Measurements from ENCODE around the gene MAGI1.

MAGI1 gene

GRCh38 chr3:65843732-65844131 is 195.0 kb downstream of the MAGI1 start:
- DNase-seq = no peak

- no peak for DNase-seq
Observed at GRCh38 chr3:65837604-65838003, 201.1 kb downstream of the MAGI1 start.

GRCh38 chr3:65836047-65836446 is 202.7 kb downstream of the MAGI1 start:
- DNase-seq = no peak

- DNase-seq = no peak
Observed at GRCh38 chr3:65833761-65834505, 204.8 kb downstream of the MAGI1 start.

GRCh38 chr3:65831733-65832425 is 206.8 kb downstream of the MAGI1 start:
- DNase-seq = peak in 1 of 56 donors; percentile 3

- peak in 3 of 56 donors; percentile 2 to 36 (median 7) for DNase-seq
Observed at GRCh38 chr3:65830948-65831732, 207.6 kb downstream of the MAGI1 start.

GRCh38 chr3:65829228-65829627 is 209.5 kb downstream of the MAGI1 start:
- DNase-seq = no peak

- DNase-seq = peak in 2 of 56 donors; percentile 0 to 2
Observed at GRCh38 chr3:65828706-65829105, 210.0 kb downstream of the MAGI1 start.

GRCh38 chr3:65827076-65827475 is 211.6 kb downstream of the MAGI1 start:
- no peak for DNase-seq

GRCh38 chr3:65824166-65824565 is 214.6 kb downstream of the MAGI1 start:
- DNase-seq = no peak

- DNase-seq = no peak
Observed at GRCh38 chr3:65820600-65820999, 218.1 kb downstream of the MAGI1 start.

- no peak for DNase-seq
Observed at GRCh38 chr3:65819896-65820295, 218.8 kb downstream of the MAGI1 start.

- no peak for DNase-seq
Observed at GRCh38 chr3:65817553-65818126, 221.1 kb downstream of the MAGI1 start.

- no peak for DNase-seq
Observed at GRCh38 chr3:65816208-65816607, 222.5 kb downstream of the MAGI1 start.

- DNase-seq = no peak
Observed at GRCh38 chr3:65814845-65815578, 223.7 kb downstream of the MAGI1 start.

GRCh38 chr3:65811892-65812291 is 226.8 kb downstream of the MAGI1 start:
- no peak for DNase-seq

GRCh38 chr3:65811086-65811761 is 227.5 kb downstream of the MAGI1 start:
- peak in 37 of 56 donors; percentile 1 to 62 (median 17) for DNase-seq

- no peak for DNase-seq
Observed at GRCh38 chr3:65810302-65810701, 228.4 kb downstream of the MAGI1 start.

- DNase-seq = no peak
Observed at GRCh38 chr3:65809641-65810150, 229.0 kb downstream of the MAGI1 start.

GRCh38 chr3:65808824-65809223 is 229.9 kb downstream of the MAGI1 start:
- DNase-seq = no peak
